K562 (cell line): ENCODE data around the gene PAM. TPM values are rescaled to one million over a fixed set of nuclear protein-coding genes. Genes with fewer than 3 reads are reported as not detected.

ENCODE experiments used
- ATAC-seq: fragments of 200-7000 bp; cut with Tn5 transposase; 3 replicates; pipeline ENCODE4 v1.9.1; 2020; ENCODE audit warnings: moderate library complexity
- BruUV-seq: library from RNA; stranded (reverse); fragments of 400-500 nt; replicated peaks from 2 replicates; lab custom pipeline; 2021; lab: Mats Ljungman, UMichigan
- CTCF ChIA-PET: fragments of 300-600 bp; formaldehyde crosslinking; extraction: SDS; loops from one replicate; lab custom pipeline; 2021; ENCODE audit warnings: low intra/inter-chr PET ratio; lab: Yijun Ruan, JAX
- POLR2A ChIA-PET: fragments of 300-600, 350-650 bp; sonication (Branson Sonifier 250); formaldehyde crosslinking; extraction: SDS; loops from one replicate; lab custom pipeline; 2021; ENCODE audit warnings: antibody characterized with exemption, inconsistent platforms; lab: Yijun Ruan, JAX
- DNase-seq, 4 experiments: peaks; one replicate each; pipeline versions ENCODE4 v3.0.0 to v3.0.0-alpha.2; 2011 to 2018; ENCODE audit warnings: low spot score in 3 of 4, mixed read lengths in 3 of 4; ENCODE audit errors: extremely low read depth in 1 of 4
- FAIRE-seq: peaks from 2 replicates; lab custom pipeline; 2011; peaks lifted over from hg19 to GRCh38; lab: Jason Lieb, UNC
- H2AFZ ChIP-seq: 2 replicates; pipeline ENCODE4 v1.6.0; 2011; ENCODE audit warnings: low read depth, low read length, control low read depth, inconsistent platforms
- H3K27ac ChIP-seq: fragments of 200-600 bp; 3 replicates; pipeline ENCODE4 v1.8.0; 2011; ENCODE audit warnings: low read depth, mild to moderate bottlenecking, control low read depth, inconsistent platforms, low read length, moderate library complexity, mixed read lengths; ENCODE audit errors: extremely low read depth
- H3K27me3 ChIP-seq, 2 experiments: fragments of 300-600 bp in 1 of 2; 2 replicates in 1 of 2; 3 replicates in 1 of 2; pipeline versions ENCODE4 v1.6.0 to v1.8.0; 2011; ENCODE audit warnings: inconsistent platforms in 2 of 2, low read length in 2 of 2, mild to moderate bottlenecking in 1 of 2, mixed read lengths in 1 of 2, moderate library complexity in 1 of 2; ENCODE audit not compliant: control insufficient read depth in 2 of 2, insufficient read depth in 2 of 2
- H3K36me3 ChIP-seq: fragments of 300-600 bp; 3 replicates; pipeline ENCODE4 v1.8.0; 2011; ENCODE audit warnings: mild to moderate bottlenecking, low read length, inconsistent platforms; ENCODE audit not compliant: control insufficient read depth, insufficient read depth
- H3K4me1 ChIP-seq, 2 experiments: fragments of 200-600 bp in 1 of 2; replicated peaks in 1 of 2; 2 replicates in 1 of 2; 3 replicates in 1 of 2; pipeline versions ENCODE4 v1.5.1 to v1.8.0; 2011; ENCODE audit warnings: inconsistent platforms in 2 of 2, low read length in 2 of 2, mild to moderate bottlenecking in 1 of 2, mixed read lengths in 1 of 2, moderate library complexity in 1 of 2; ENCODE audit not compliant: control insufficient read depth in 2 of 2, insufficient read depth in 2 of 2
- H3K4me2 ChIP-seq: 2 replicates; pipeline ENCODE4 v1.6.1; 2011; ENCODE audit warnings: low read length, control low read depth, inconsistent platforms, mixed read lengths; ENCODE audit not compliant: insufficient read depth
- H3K4me3 ChIP-seq: fragments of 200-600 bp; sonication (generic), shearing (Covaris generic); 2 replicates; pipeline ENCODE4 v1.5.1; 2016; ENCODE audit warnings: control low read depth, inconsistent platforms
- H3K79me2 ChIP-seq: fragments of 200-600 bp; 3 replicates; pipeline ENCODE4 v1.8.0; 2011; ENCODE audit warnings: low read length, inconsistent platforms; ENCODE audit not compliant: control insufficient read depth, insufficient read depth
- H3K9ac ChIP-seq, 2 experiments: 2 replicates each; pipeline versions ENCODE4 v1.6.0 to v1.6.1; 2011; ENCODE audit warnings: low read depth in 2 of 2, low read length in 2 of 2, control low read depth in 1 of 2, inconsistent platforms in 1 of 2, mild to moderate bottlenecking in 1 of 2, mixed read lengths in 1 of 2; ENCODE audit not compliant: insufficient read depth in 1 of 2
- H3K9me1 ChIP-seq: one replicate; pipeline ENCODE4 v1.6.0; 2011; ENCODE audit warnings: inconsistent platforms, mild to moderate bottlenecking, low read length, moderate library complexity; ENCODE audit not compliant: control insufficient read depth, insufficient read depth
- H3K9me3 ChIP-seq: replicated peaks from 2 replicates; pipeline ENCODE4 v1.5.1; 2011; ENCODE audit warnings: low read depth, low read length, inconsistent platforms; ENCODE audit not compliant: control insufficient read depth, insufficient read depth
- H4K20me1 ChIP-seq: replicated peaks from 2 replicates; pipeline ENCODE4 v1.6.1; 2011; ENCODE audit warnings: low read length, inconsistent platforms, mixed read lengths; ENCODE audit not compliant: control insufficient read depth, insufficient read depth
- ERF ChIP-seq: fragments of 450-650 bp; formaldehyde crosslinking; IDR thresholded peaks from 2 replicates; pipeline ENCODE4 v1.4.0; 2020; ENCODE audit warnings: mild to moderate bottlenecking, mixed read lengths
- GABPB1 ChIP-seq: sonication (generic); formaldehyde crosslinking; IDR thresholded peaks from 2 replicates; pipeline ENCODE4 v1.8.0; 2022; ENCODE audit warnings: mild to moderate bottlenecking, missing genetic modification reagents
- MTA2 ChIP-seq: fragments of 450-650 bp; IDR thresholded peaks from 2 replicates; pipeline ENCODE4 v1.6.1; 2016; ENCODE audit warnings: low read depth
- PTTG1 ChIP-seq: fragments of 450-650 bp; IDR thresholded peaks from 2 replicates; pipeline ENCODE4 v1.6.1; 2016; ENCODE audit warnings: low read depth, mild to moderate bottlenecking, missing genetic modification characterization, missing compliant biosample characterization
- TSC22D4 ChIP-seq: fragments of 450-650 bp; IDR thresholded peaks from 2 replicates; pipeline ENCODE4 v1.6.1; 2016; ENCODE audit warnings: missing genetic modification characterization, missing biosample characterization, control low read depth
- ZNF134 ChIP-seq: fragments of 250-450 bp; sonication (Bioruptor Pico); conservative IDR thresholded peaks from 2 replicates; pipeline ENCODE4 v1.4.0; 2020
- WGBS: fragments of 100-300 bp; shearing (Covaris generic); methylation state at CpG from one replicate; pipeline ENCODE4 v1.1.6; 2016; ENCODE audit warnings: low coverage, mixed read lengths; ENCODE audit not compliant: insufficient coverage; ENCODE audit errors: missing lambda C conversion rate; 5-methylcytosine and 5-hydroxymethylcytosine counted together
- in situ Hi-C: fragments of 300-500 bp; cut with MboI; formaldehyde crosslinking; loops from 4 replicates; pipeline ENCODE4 v1.15.0; 2018; ENCODE audit warnings: inconsistent platforms, mixed read lengths
- intact Hi-C: fragments of 100-400 bp; cut with micrococcal nuclease; formaldehyde crosslinking; loops from 2 replicates; pipeline ENCODE4 v1.14.2; 2022
- polyA plus RNA-seq, 8 experiments: library from polyadenylated mRNA; depleted of rRNA in 4 of 8; stranded (reverse) in 5 of 8; unstranded in 3 of 8; fragments of >200 nt; fragmentation: Nextera tagmentation in 2 of 8; fragmentation: Illumina TruSeq in 1 of 8; extraction: Ambion mirVana in 2 of 8; extraction: Trizol in 1 of 8; gene quantifications; 2 replicates each; pipeline versions ENCODE4 v1.2.1 to v1.2.3, GENCODE V29; 2011 to 2014; ENCODE audit warnings: inconsistent platforms in 1 of 8, missing spikeins in 1 of 8
- total RNA-seq, 7 experiments: library from RNA; depleted of rRNA in 6 of 7; stranded (reverse); fragments of >200 nt in 6 of 7; fragmentation: Illumina TruSeq in 2 of 7; extraction: Trizol in 2 of 7; gene quantifications; 2 replicates each; pipeline versions ENCODE4 v1.2.1 to v1.2.3, GENCODE V29; 2011 to 2021; ENCODE audit warnings: low replicate concordance in 1 of 7

The PAM gene
- total and polyA plus RNA-seq, 9 of the 15 experiments (the other 6 are each of a cell fraction or from before 2014, with no cell fraction given) = 0.39 to 3.1 (median 0.77) TPM

GRCh38 chr5:102788788-102789187 lies 33.7 kb downstream of the PAM start:
- DNase-seq (no peak), FAIRE-seq (no peak), ATAC-seq (no peak)
- in situ Hi-C loops (loop anchor here (10.0 kb wide), 1 partner anchor 356 kb away; no protein-coding TSS in a partner anchor), intact Hi-C loops (no loop called here)
- H3K4me1 ChIP-seq = no peaks in the 10 kb centered on the region
- POLR2A ChIA-PET = no interaction called here
- no TSS peak for BruUV-seq
- H2AFZ ChIP-seq = no peak overlapping the region
- no peak overlapping the region for H3K4me2 ChIP-seq
- no peak overlapping the region for H3K4me3 ChIP-seq
- no peak overlapping the region for H3K27ac ChIP-seq
- H3K9ac ChIP-seq = no peak overlapping the region
- no peaks in the 10 kb centered on the region for H3K79me2 ChIP-seq
- H3K27me3 ChIP-seq = no peaks in the 10 kb centered on the region
- WGBS = 4% methylated on average over 2 of the region's 2 CpGs
- no peaks in the 10 kb centered on the region for H3K9me1 ChIP-seq
- no peaks in the 10 kb centered on the region for H3K36me3 ChIP-seq
- TF ChIP-seq PTTG1 (tag) = no peak
- TF ChIP-seq, all 486 proteins: peak for 0
- CTCF ChIA-PET = no interaction called here
- no peaks in the 10 kb centered on the region for H3K9me3 ChIP-seq
- H4K20me1 ChIP-seq = no peaks in the 10 kb centered on the region

DNA sequence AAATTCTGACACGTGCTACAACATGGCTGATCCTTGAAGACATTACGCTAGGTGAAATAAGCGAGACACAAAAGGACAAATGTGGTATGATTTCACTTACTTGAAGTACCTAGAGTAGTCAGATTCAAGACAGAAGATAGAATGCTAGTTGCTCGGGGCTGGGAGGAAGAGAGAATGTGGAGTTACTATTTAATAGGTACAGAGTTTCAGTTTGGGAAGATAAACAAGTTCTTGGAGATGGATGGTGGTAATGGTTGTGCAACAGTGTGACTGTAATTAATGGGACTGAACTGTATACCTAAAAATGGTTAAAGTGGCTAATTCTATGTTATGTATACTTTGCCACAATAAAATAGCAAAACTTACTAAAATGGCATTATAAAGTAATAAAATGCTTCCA lies 34.4 kb downstream of the PAM start:
- ChIA-PET CTCF (no interaction called here), POLR2A (interaction anchor here (1.0 kb wide), 1 partner anchor 9 kb away, joined by 3 read pairs; no protein-coding TSS in a partner anchor)
- in situ Hi-C loops (loop anchor here (10.0 kb wide), 1 partner anchor 355 kb away; no protein-coding TSS in a partner anchor), intact Hi-C loops (no loop called here)
- H3K9ac ChIP-seq = no peak overlapping the region
- FAIRE-seq (no peak), DNase-seq (no peak), ATAC-seq (no peak)
- 0% methylated on average over 4 of the region's 4 CpGs for WGBS
- H4K20me1 ChIP-seq = no peaks in the 10 kb centered on the region
- H3K9me1 ChIP-seq = no peaks in the 10 kb centered on the region
- H3K4me2 ChIP-seq = no peak overlapping the region
- no peak for TF ChIP-seq ZNF134 (CRISPR knock-in tag)
- no peak for TF ChIP-seq ERF (CRISPR knock-in tag)
- TF ChIP-seq MTA2 = no peak
- TF ChIP-seq TSC22D4 (tag) = no peak
- no peak for TF ChIP-seq GABPB1 (CRISPR knock-in tag)
- BruUV-seq = no TSS peak
- H3K36me3 ChIP-seq = no peaks in the 10 kb centered on the region
- H3K4me3 ChIP-seq = no peak overlapping the region
- H3K27ac ChIP-seq = no peak overlapping the region
- H2AFZ ChIP-seq = no peak overlapping the region
- no peaks in the 10 kb centered on the region for H3K79me2 ChIP-seq
- no peaks in the 10 kb centered on the region for H3K4me1 ChIP-seq
- no peaks in the 10 kb centered on the region for H3K27me3 ChIP-seq
- no peaks in the 10 kb centered on the region for H3K9me3 ChIP-seq
